Right atrium auricular region (tissue), 2 donors: ENCODE results near the gene CNNM2. TPM values are rescaled to one million over a fixed set of nuclear protein-coding genes. Genes with fewer than 3 reads are reported as not detected.

Experiments
- DNase-seq: peaks from one replicate; pipeline ENCODE4 v3.0.0-alpha.2; 2019; ENCODE audit warnings: low spot score
- H3K27ac ChIP-seq, 2 donors: fragments of 200-600 bp; sonication (generic); 1 replicate in 1 of 2; 2 replicates in 1 of 2; pipeline ENCODE4 v1.5.1; 2016 to 2019
- H3K27me3 ChIP-seq, 2 donors: fragments of 200-600 bp; sonication (generic); one replicate each; pipeline versions ENCODE4 v1.5.1 to v1.6.0; 2017 to 2019
- H3K36me3 ChIP-seq: fragments of 200-600 bp; sonication (generic); one replicate; pipeline ENCODE4 v1.5.1; 2016
- H3K4me1 ChIP-seq, 2 donors: fragments of 200-600 bp; sonication (generic); one replicate each; pipeline versions ENCODE4 v1.5.1 to v1.6.0; 2017 to 2019
- H3K4me3 ChIP-seq, 2 donors: fragments of 200-600 bp; sonication (generic); 1 replicate in 1 of 2; 2 replicates in 1 of 2; pipeline ENCODE4 v1.5.1; 2017 to 2019; ENCODE audit warnings: mild to moderate bottlenecking in 1 of 2, moderate library complexity in 1 of 2
- H3K9me3 ChIP-seq, 2 donors: fragments of 200-600 bp; sonication (generic); one replicate each; pipeline ENCODE4 v1.5.1; 2019
- CTCF ChIP-seq, 2 donors: fragments of 200-600 bp; sonication (generic); IDR thresholded peaks; one replicate each; pipeline ENCODE4 v1.5.1; 2019; ENCODE audit warnings: antibody characterized with exemption in 2 of 2
- total RNA-seq, 2 donors: library from RNA; depleted of rRNA; stranded (reverse); fragments of >200 nt; gene quantifications; one replicate each; pipeline ENCODE4 v1.1.0, GENCODE V29; 2016

Gene CNNM2
- total RNA-seq, 2 donors from 2014 or later, result 3.3 to 4.1 TPM

- no peak for TF ChIP-seq CTCF (IDR thresholded peaks at IDR 0.05)
- Histone ChIP-seq H3K4me1 (no peaks in the 10 kb centered on the region), H3K36me3 (peaks cover 8% of the 10 kb centered on the region), H3K9me3 (no peaks in the 10 kb centered on the region), H3K4me3 (no peak overlapping the region), H3K27ac (no peak overlapping the region), H3K27me3 (no peaks in the 10 kb centered on the region)
- no peak for DNase-seq
These were observed 41.3 kb upstream of the CNNM2 start for GRCh38 chr10:102876747-102877153.

GRCh38 chr10:102878629-102879028 lies 39.5 kb upstream of the CNNM2 start:
- Histone ChIP-seq H3K27ac (no peak overlapping the region), H3K4me1 (no peaks in the 10 kb centered on the region), H3K9me3 (no peaks in the 10 kb centered on the region), H3K36me3 (peaks cover 8% of the 10 kb centered on the region), H3K4me3 (no peak overlapping the region), H3K27me3 (no peaks in the 10 kb centered on the region)
- no peak for TF ChIP-seq CTCF (IDR thresholded peaks at IDR 0.05)
- DNase-seq, result no peak

GRCh38 chr10:102880256-102880655 lies 37.8 kb upstream of the CNNM2 start:
- no peak for TF ChIP-seq CTCF (IDR thresholded peaks at IDR 0.05)
- Histone ChIP-seq H3K36me3 (peaks cover 4% of the 10 kb centered on the region), H3K4me1 (no peaks in the 10 kb centered on the region), H3K27me3 (no peaks in the 10 kb centered on the region), H3K9me3 (no peaks in the 10 kb centered on the region), H3K4me3 (no peak overlapping the region), H3K27ac (no peak overlapping the region)
- DNase-seq, result no peak

GRCh38 chr10:102888048-102888447 lies 30.0 kb upstream of the CNNM2 start:
- Histone ChIP-seq H3K36me3 (peaks cover 22% of the 10 kb centered on the region), H3K4me1 (no peaks in the 10 kb centered on the region)

GRCh38 chr10:102894466-102895213 lies 23.5 kb upstream of the CNNM2 start:
- H3K9me3 ChIP-seq, result no peaks in the 10 kb centered on the region
- no peak for DNase-seq
- H3K27ac ChIP-seq, result no peak overlapping the region
- no peaks in the 10 kb centered on the region for H3K27me3 ChIP-seq
- H3K4me1 ChIP-seq, result no peaks in the 10 kb centered on the region
- no peak for TF ChIP-seq CTCF (IDR thresholded peaks at IDR 0.05)
- peaks cover 31% of the 10 kb centered on the region for H3K36me3 ChIP-seq
- no peak overlapping the region for H3K4me3 ChIP-seq

More at GRCh38 chr10:102888048-102888447, 30.0 kb upstream of the CNNM2 start:
- no peaks in the 10 kb centered on the region for H3K27me3 ChIP-seq
- no peak for DNase-seq
- H3K27ac ChIP-seq, result no peak overlapping the region
- H3K9me3 ChIP-seq, result no peaks in the 10 kb centered on the region
- no peak overlapping the region for H3K4me3 ChIP-seq
- no peak for TF ChIP-seq CTCF (IDR thresholded peaks at IDR 0.05)

GRCh38 chr10:102900006-102900405 lies 18.1 kb upstream of the CNNM2 start:
- Histone ChIP-seq H3K4me1 (no peaks in the 10 kb centered on the region), H3K4me3 (no peak overlapping the region), H3K27ac (no peak overlapping the region), H3K36me3 (no peaks in the 10 kb centered on the region), H3K27me3 (no peaks in the 10 kb centered on the region), H3K9me3 (no peaks in the 10 kb centered on the region)
- DNase-seq, result no peak
- no peak for TF ChIP-seq CTCF (IDR thresholded peaks at IDR 0.05)
